Fibroblast of lung (primary cell): ENCODE data around the gene PCDHA12. TPM values are rescaled to one million over a fixed set of nuclear protein-coding genes. Genes with fewer than 3 reads are reported as not detected.

ENCODE experiments used
- DNase-seq, 2 donors: peaks; one replicate each; pipeline versions ENCODE4 v3.0.0 to v3.0.0-alpha.2; 2010; ENCODE audit warnings: low read depth in 2 of 2
- H2AFZ ChIP-seq: 2 replicates; pipeline ENCODE4 v1.5.1; 2012; ENCODE audit warnings: low read length, control low read depth, inconsistent platforms
- H3K27ac ChIP-seq: 2 replicates; pipeline ENCODE4 v1.5.1; 2011; ENCODE audit warnings: low read length, control low read depth; ENCODE audit not compliant: insufficient read depth
- H3K27me3 ChIP-seq: 2 replicates; pipeline ENCODE4 v1.5.1; 2011; ENCODE audit warnings: mild to moderate bottlenecking, low read length; ENCODE audit not compliant: control insufficient read depth, insufficient read depth
- H3K36me3 ChIP-seq: 2 replicates; pipeline ENCODE4 v1.5.1; 2011; ENCODE audit warnings: low read length; ENCODE audit not compliant: control insufficient read depth, insufficient read depth
- H3K4me1 ChIP-seq: 2 replicates; pipeline ENCODE4 v1.5.1; 2011; ENCODE audit warnings: low read length; ENCODE audit not compliant: control insufficient read depth, insufficient read depth; ENCODE audit errors: extremely low read depth
- H3K4me2 ChIP-seq: 2 replicates; pipeline ENCODE4 v1.5.1; 2011; ENCODE audit warnings: low read length, control low read depth; ENCODE audit not compliant: insufficient read depth; ENCODE audit errors: extremely low read depth
- H3K4me3 ChIP-seq, 4 experiments: fragments of 200-600 bp in 1 of 4; sonication (generic) in 1 of 4; replicated peaks in 1 of 4; 2 replicates each; pipeline ENCODE4 v1.5.1; 2011 to 2016; ENCODE audit warnings: low read length in 4 of 4, low read depth in 3 of 4, mild to moderate bottlenecking in 3 of 4, control low read depth in 2 of 4, inconsistent platforms in 1 of 4, mixed read lengths in 1 of 4; ENCODE audit not compliant: insufficient read depth in 1 of 4; ENCODE audit errors: control extremely low read depth in 1 of 4
- H3K79me2 ChIP-seq: 2 replicates; pipeline ENCODE4 v1.5.1; 2012; ENCODE audit warnings: mild to moderate bottlenecking, low read length, inconsistent platforms; ENCODE audit not compliant: control insufficient read depth, insufficient read depth
- H3K9ac ChIP-seq: 2 replicates; pipeline ENCODE4 v1.5.1; 2011; ENCODE audit warnings: mild to moderate bottlenecking, low read length, control low read depth; ENCODE audit not compliant: insufficient read depth
- H3K9me3 ChIP-seq: 2 replicates; pipeline ENCODE4 v1.5.1; 2012; ENCODE audit warnings: low read depth, low read length; ENCODE audit not compliant: control insufficient read depth, insufficient read depth
- H4K20me1 ChIP-seq: 2 replicates; pipeline ENCODE4 v1.5.1; 2011; ENCODE audit warnings: low read length; ENCODE audit not compliant: control insufficient read depth, insufficient read depth; ENCODE audit errors: extremely low read depth
- CTCF ChIP-seq, 2 donors: IDR thresholded peaks in 1 of 2; conservative IDR thresholded peaks in 1 of 2; 1 replicate in 1 of 2; 2 replicates in 1 of 2; pipeline ENCODE4 v1.5.1; 2011 to 2012; ENCODE audit warnings: low read length in 2 of 2, control low read depth in 1 of 2, inconsistent platforms in 1 of 2, low read depth in 1 of 2, mild to moderate bottlenecking in 1 of 2
- EZH2 ChIP-seq: IDR thresholded peaks from 2 replicates; pipeline ENCODE4 v1.5.1; 2012; ENCODE audit warnings: low read length, control low read depth, mild to moderate bottlenecking; ENCODE audit errors: missing control alignments
- polyA plus RNA-seq, 2 donors: library from polyadenylated mRNA; depleted of rRNA in 1 of 2; stranded (reverse) in 1 of 2; unstranded in 1 of 2; fragments of >200 nt; gene quantifications; 2 replicates each; pipeline ENCODE4 v1.2.1, GENCODE V29; 2011 to 2012; ENCODE audit warnings: missing spikeins in 1 of 2
- total RNA-seq: library from RNA; depleted of rRNA; stranded (reverse); fragments of >200 nt; gene quantifications from 2 replicates; pipeline ENCODE4 v1.2.1, GENCODE V29; 2014

PCDHA12 gene
- total and polyA plus RNA-seq, 2 donors (not counting 1 experiment from before 2014, with no cell fraction given) = 0.50 TPM; not detected in 1

GRCh38 chr5:140883927-140884697 lies 9.0 kb downstream of the PCDHA12 start:
- Histone ChIP-seq H3K79me2 (no peaks in the 10 kb centered on the region), H3K9ac (no peak overlapping the region)

GRCh38 chr5:140916325-140916724 lies 41.2 kb downstream of the PCDHA12 start:
- Histone ChIP-seq H3K9ac (no peak overlapping the region), H3K79me2 (no peaks in the 10 kb centered on the region), H3K27ac (no peak overlapping the region), H3K4me1 (no peaks in the 10 kb centered on the region), H3K27me3 (no peaks in the 10 kb centered on the region), H3K4me2 (no peak overlapping the region), H4K20me1 (no peaks in the 10 kb centered on the region), H2AFZ (no peak overlapping the region), H3K36me3 (no peaks in the 10 kb centered on the region), H3K9me3 (no peaks in the 10 kb centered on the region), H3K4me3 (no peak overlapping the region)
- DNase-seq = no peak
- TF ChIP-seq EZH2 = no peak
- TF ChIP-seq CTCF (conservative IDR thresholded peaks at IDR 0.05 in 1 of 2, IDR thresholded peaks at IDR 0.05 in 1 of 2; ENCODE audit: low read depth in 1 of 2, low read length in 2 of 2) = no peak

More at GRCh38 chr5:140883927-140884697, 9.0 kb downstream of the PCDHA12 start:
- Histone ChIP-seq H2AFZ (no peak overlapping the region), H3K4me1 (no peaks in the 10 kb centered on the region), H3K27me3 (no peaks in the 10 kb centered on the region), H3K27ac (no peak overlapping the region), H4K20me1 (no peaks in the 10 kb centered on the region), H3K9me3 (no peaks in the 10 kb centered on the region), H3K4me2 (no peak overlapping the region), H3K36me3 (no peaks in the 10 kb centered on the region), H3K4me3 (no peak overlapping the region)
- no peak for DNase-seq
- TF ChIP-seq CTCF (conservative IDR thresholded peaks at IDR 0.05 in 1 of 2, IDR thresholded peaks at IDR 0.05 in 1 of 2; ENCODE audit: low read depth in 1 of 2, low read length in 2 of 2) = no peak
- TF ChIP-seq EZH2 = no peak

- no peaks in the 10 kb centered on the region for H3K36me3 ChIP-seq
- peaks cover 6% of the 10 kb centered on the region for H3K27me3 ChIP-seq
- H3K4me3 ChIP-seq = no peak overlapping the region
- H3K4me2 ChIP-seq = no peak overlapping the region
- no peak for DNase-seq
- H3K9me3 ChIP-seq = no peaks in the 10 kb centered on the region
- H3K27ac ChIP-seq = no peak overlapping the region
- H4K20me1 ChIP-seq = no peaks in the 10 kb centered on the region
- no peak overlapping the region for H3K9ac ChIP-seq
- TF ChIP-seq CTCF (conservative IDR thresholded peaks at IDR 0.05 in 1 of 2, IDR thresholded peaks at IDR 0.05 in 1 of 2; ENCODE audit: low read depth in 1 of 2, low read length in 2 of 2) (no peak), EZH2 (no peak)
- H3K4me1 ChIP-seq = no peaks in the 10 kb centered on the region
- H2AFZ ChIP-seq = no peak overlapping the region
- H3K79me2 ChIP-seq = no peaks in the 10 kb centered on the region
Measured at GRCh38 chr5:140923601-140924000, 48.5 kb downstream of the PCDHA12 start.
